GM12865 (cell line): ENCODE results near the gene NUP153.

Experiments
- DNase-seq: peaks from one replicate; pipeline ENCODE4 v3.0.0; 2010; ENCODE audit warnings: low read depth
- H3K4me3 ChIP-seq: 2 replicates; pipeline ENCODE4 v1.5.1; 2011; ENCODE audit warnings: mild to moderate bottlenecking, low read depth, low read length, control low read depth
- TF ChIP-seq, protein P1 (sequence below): IDR thresholded peaks from 2 replicates; pipeline ENCODE4 v1.5.1; 2011; ENCODE audit warnings: low read length, control low read depth, low read depth, inconsistent platforms; ENCODE audit not compliant: insufficient read depth; ENCODE audit errors: missing control alignments

The NUP153 gene

DNA sequence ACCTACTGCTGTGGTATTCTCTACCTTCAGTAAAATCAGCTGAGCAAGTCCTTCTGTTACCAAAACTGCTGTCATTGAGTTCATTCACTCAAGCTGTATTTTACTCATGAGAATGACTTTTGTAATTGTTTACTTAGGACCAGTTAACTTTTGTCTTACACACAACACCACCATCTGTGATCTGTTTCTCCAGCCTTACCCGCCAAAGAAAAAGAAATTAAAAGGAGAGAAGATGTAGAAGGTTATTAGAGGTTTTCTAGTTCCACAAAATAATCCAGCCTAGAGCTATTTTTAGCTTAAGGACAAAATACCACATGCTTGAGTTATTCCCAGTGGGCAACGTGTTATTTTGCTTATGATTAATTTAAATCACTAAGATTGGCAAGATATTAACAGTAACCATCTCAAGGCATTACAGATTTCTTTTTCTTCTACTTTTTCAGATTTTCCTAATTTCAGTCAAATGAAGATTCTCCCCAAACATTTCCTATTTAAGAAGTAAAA lies 68.5 kb downstream of the NUP153 start:
- DNase-seq, result no peak
- no peak overlapping the region for H3K4me3 ChIP-seq
- TF ChIP-seq, protein P1, sequence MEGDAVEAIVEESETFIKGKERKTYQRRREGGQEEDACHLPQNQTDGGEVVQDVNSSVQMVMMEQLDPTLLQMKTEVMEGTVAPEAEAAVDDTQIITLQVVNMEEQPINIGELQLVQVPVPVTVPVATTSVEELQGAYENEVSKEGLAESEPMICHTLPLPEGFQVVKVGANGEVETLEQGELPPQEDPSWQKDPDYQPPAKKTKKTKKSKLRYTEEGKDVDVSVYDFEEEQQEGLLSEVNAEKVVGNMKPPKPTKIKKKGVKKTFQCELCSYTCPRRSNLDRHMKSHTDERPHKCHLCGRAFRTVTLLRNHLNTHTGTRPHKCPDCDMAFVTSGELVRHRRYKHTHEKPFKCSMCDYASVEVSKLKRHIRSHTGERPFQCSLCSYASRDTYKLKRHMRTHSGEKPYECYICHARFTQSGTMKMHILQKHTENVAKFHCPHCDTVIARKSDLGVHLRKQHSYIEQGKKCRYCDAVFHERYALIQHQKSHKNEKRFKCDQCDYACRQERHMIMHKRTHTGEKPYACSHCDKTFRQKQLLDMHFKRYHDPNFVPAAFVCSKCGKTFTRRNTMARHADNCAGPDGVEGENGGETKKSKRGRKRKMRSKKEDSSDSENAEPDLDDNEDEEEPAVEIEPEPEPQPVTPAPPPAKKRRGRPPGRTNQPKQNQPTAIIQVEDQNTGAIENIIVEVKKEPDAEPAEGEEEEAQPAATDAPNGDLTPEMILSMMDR, result no peak

DNA sequence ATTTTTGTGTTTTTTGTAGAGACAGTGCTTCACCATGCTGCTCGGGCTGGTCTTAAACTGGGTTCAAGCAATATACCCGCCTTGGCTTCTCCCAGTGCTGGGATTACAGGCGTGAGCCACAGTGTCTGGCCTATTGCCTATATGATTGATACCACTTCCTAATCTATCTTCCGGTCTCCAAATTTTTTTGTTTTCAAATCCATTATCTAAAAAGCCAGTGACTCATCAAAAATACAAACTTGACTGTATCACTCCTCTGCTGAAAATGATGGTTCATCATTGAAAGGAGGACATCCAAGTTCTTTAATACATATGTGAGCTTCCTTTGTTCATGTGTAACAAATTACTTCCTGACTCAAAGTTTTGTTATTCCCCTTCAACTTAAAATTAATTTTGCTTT lies 71.2 kb downstream of the NUP153 start:
- DNase-seq, result no peak

DNA sequence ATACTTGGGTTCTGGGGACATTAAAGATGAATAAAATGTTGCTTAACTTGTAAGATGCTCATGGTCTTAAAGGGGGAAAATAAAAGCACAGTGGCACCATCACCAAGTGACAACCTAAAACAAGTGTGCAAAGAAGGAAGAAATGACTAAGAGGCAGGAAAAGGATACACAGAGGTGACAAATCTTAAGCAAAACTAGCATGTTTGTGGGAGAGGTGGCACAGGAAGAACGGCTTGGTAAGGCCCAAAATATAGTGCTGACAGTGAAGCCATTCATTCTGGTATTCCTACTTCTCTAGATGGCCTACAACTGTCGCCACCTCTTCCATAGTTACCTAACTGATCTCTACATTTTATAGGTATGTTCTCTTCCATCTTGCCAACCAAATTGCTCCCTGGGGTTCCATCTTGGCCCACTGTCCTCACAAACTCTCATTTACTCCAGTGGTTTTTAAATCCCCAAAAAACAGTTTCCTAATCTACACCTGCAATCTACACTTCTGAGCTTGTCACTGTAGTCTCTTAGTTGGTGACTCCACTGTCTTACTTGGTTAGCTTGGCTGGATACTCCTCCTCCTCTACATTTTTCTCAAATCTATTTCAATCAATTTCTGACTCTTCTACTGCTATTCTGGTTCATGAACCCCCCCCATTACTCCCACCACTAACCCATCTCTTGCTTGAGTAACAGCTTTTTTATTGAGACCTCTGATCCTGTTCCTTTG lies 73.1 kb downstream of the NUP153 start:
- no peak overlapping the region for H3K4me3 ChIP-seq
- DNase-seq, result peak; percentile 39
- TF ChIP-seq, protein P1, result no peak

More for the DNA sequence above, 71.2 kb downstream of the NUP153 start:
- no peak overlapping the region for H3K4me3 ChIP-seq
- TF ChIP-seq, protein P1, result no peak

DNA sequence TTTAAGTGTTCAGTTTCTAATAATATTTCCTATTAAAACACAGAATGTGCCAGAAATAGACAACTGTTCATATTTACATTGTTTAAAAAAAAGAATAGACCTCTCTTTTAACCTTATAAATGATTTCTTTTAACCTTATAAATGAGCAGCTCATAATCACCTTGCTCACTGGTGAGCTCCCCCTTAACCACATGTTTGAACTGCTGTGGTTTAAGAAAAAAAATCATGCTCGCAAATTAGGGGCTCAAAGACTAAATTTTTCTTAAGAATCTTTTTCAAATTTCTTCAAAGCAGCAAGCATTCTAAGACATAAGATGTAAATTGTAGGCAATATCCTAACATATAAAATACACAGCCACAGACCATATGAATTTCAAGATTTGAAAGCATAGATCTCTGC lies 73.8 kb downstream of the NUP153 start:
- no peak overlapping the region for H3K4me3 ChIP-seq
- DNase-seq, result no peak
- TF ChIP-seq, protein P1, result no peak

DNA sequence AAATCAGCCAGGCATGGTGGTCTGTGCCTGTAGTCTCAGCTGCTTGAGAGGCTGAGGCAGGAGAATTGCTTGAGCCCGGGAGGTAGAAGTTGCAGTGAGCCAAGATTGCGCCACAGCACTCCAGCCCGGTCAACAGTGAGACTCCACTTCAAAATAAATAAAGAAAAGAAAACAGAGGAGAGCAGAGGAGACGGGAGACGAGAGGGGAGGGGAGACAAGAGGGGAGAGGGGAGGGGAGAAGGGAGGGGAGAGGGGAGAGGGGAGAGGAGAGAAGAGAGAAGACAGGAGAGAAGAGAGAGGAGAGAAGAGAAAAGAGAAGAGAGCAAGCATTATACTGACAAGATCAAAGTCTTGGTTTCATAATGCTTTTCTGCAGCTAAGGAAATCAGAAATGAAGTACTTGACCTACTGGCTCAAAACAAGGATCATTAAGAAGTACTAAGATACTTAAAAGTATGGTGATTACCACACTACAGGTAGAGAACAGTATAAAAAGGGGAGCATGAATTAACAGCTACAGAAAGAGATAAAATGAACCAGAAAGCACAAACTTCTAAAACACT lies 76.1 kb downstream of the NUP153 start:
- TF ChIP-seq, protein P1, result no peak
- DNase-seq, result no peak
- H3K4me3 ChIP-seq, result no peak overlapping the region

DNA sequence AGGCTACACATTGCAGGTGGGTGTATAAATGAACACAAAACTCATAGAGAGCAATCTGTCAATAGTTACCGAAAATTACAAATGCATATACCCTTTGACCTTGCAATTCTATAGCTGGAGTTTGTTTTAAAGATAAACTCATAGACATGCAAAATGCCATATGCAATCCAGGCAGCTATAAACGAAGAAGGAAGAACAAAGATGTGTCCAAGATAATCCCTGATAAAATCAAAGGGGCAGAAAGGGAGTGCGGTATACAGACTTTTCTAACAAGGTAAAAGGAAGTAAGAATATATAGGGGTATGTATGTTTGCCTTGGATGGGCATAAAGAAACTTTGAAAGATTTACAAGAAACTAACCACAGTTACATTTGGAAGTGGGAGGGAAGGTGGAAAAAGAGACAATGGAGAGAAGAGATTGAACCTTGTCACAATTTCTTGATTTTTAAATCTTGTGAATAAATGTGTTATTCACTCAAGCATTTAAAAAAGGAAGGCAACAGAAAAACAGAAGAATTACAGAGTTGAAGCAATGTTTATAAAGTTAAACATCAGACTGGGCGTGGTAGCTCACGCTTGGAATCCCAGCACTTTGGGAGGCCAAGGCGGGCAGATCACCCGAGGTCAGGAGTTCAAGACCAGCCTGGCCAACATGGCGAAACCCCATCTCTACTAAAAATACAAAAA lies 76.8 kb downstream of the NUP153 start:
- no peak overlapping the region for H3K4me3 ChIP-seq
- no peak for DNase-seq
- TF ChIP-seq, protein P1, result no peak

DNA sequence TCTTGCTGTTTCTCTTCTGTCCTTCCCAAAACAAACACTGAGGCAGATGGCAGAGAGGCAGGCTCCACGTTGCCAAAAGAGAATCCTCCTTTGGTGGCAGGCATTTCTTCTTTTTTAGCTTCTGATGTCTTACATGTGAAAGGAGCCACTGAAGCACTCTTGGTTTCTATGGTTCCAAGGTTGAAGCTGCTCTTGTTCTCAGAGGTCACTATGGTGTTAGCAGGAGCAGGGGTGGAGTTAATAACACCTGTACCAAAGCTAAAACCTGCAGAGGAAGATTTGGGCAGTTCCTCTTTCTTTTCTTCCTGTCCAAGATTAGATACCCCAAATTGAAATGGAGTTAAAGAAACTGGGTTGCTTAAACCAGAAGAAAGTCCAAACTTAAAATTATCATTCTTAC lies 77.9 kb downstream of the NUP153 start:
- peak; percentile 48 for DNase-seq
- TF ChIP-seq, protein P1, result no peak
- no peak overlapping the region for H3K4me3 ChIP-seq
